GM21381 (cell line): ENCODE data around the gene PNPLA7.
"Not testable (repeated sequence)": the region's sequence is repeated elsewhere in the genome, so short reads cannot be mapped to it uniquely, and the experiment has no call there.

Experiments
- ATAC-seq: cut with Tn5 transposase; IDR thresholded peaks from one replicate; pipeline ENCODE4 v1.9.1; 2021; ENCODE audit warnings: mild to moderate bottlenecking, moderate library complexity; ENCODE audit not compliant: unreplicated experiment

PNPLA7 gene

GRCh38 chr9:137426018-137426681 is 124.1 kb downstream of the PNPLA7 start:
- no peak for ATAC-seq

DNA sequence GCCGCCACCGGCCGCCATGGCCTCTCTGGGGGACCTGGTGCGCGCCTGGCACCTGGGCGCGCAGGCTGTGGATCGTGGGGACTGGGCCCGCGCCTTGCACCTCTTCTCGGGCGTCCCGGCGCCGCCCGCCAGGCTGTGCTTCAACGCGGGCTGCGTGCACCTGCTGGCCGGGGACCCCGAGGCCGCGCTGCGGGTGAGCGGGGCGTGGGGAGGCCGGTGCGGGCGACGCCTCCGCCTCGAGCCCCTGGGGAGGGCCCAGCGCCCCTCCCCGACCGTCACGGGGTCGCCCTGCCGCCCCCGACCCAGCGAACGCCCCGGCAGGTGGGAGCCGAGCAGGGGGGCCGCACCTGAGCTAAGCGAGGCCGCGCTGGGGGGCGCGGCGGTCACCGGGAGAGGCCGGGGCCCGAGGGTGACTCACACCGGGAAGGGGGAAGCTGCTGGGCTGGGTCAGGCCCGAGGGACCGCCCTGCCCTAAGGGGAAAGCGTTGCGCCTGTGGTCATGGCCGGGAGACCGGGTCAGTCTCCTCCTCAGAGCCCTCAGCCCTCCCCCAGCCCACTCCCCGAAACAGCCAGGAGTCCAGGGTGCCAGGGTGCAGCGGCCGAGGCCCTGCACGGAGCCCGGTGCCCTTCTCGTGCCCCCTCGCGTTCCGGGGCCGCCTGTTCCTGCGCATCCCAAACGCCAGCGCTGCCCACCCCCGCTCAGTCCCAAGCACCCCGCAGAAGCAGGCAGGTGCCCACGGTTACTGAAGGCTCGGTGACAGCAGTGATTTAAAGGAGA is 126.5 kb downstream of the PNPLA7 start:
- ATAC-seq = peak; percentile 29

GRCh38 chr9:137422604-137423513 is 127.3 kb downstream of the PNPLA7 start, which contains the start of the genes EXD3 and NOXA1:
Gene EXD3, minus strand, starts transcription at chr9:137423162. Its CDS starts 27,805 bp downstream, at chr9:137395357.
Gene NOXA1, plus strand, starts transcription at chr9:137423393. Its CDS starts 137 bp downstream, at chr9:137423530.
- ATAC-seq = peak; percentile 80

GRCh38 chr9:137421838-137422603 is 128.2 kb downstream of the PNPLA7 start:
- no peak for ATAC-seq

DNA sequence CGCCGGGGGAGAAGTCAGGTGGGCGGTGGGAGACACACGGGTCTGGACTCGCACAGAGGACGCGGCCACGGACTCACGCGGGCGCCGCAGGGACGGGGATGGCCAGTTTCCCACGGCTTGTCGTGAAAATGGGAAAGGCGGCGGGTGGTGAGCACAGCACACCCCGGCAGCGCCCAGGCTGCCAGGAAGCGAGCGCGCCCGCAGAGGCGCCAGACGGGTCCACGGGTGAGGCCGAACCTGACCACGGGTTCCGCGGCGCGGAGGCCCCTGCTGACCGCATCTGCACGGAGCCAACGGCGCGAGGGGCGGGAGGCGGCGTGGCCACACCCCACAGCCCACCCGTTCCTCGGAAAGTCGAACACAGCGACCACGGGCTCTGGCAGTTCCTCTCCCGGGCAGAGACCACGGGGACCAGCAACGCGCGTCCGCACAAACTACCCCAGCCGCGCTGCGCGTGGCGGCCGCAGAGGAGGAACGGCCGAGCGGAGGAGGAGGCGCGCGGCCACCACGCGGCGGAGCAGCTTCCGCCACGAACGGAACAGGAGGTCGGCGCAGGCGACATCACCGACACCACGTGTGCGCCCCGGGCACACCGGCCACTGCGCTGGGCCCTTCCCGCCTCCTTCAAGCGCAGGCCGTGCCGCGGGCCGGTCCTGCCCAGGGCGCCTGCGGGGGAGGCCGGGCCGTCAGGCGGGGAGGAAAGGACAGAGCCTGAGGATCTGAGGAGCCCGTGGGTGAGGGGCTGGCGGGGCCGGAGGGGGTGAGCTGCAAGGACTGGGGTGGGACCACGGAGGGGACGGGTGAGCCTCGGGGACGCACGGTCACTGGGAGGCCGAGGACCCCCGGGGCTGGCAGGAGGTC is 132.8 kb downstream of the PNPLA7 start:
- ATAC-seq = no peak

- no peak for ATAC-seq
Observed at GRCh38 chr9:137416563-137417151, 133.5 kb downstream of the PNPLA7 start.

DNA sequence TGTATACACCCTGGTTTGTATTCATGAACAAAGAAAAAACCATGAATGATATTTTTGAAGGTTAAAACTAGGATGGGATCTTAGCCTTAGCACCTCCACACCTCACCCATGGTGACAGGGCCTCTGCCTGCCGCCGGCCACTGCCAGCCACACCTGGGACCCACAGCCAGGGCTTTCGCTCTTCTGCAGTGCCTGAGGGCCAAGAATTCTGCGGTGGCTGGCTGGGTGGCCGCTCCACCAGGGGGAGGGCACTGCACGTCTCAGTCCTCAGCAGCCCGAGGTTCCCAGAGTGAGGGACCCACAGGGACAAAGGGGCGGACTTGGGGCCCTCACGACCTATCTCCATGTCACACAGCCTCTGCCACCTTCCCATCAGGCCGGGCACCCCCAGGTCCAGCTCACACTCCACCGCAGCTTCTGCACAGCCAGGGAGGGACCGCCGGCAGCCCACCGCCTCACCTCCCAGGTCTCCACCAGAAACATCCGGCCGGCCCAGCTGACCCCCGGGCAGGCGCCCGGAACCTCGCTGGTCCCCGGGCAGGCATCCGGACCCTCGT is 134.1 kb downstream of the PNPLA7 start:
- no peak for ATAC-seq

DNA sequence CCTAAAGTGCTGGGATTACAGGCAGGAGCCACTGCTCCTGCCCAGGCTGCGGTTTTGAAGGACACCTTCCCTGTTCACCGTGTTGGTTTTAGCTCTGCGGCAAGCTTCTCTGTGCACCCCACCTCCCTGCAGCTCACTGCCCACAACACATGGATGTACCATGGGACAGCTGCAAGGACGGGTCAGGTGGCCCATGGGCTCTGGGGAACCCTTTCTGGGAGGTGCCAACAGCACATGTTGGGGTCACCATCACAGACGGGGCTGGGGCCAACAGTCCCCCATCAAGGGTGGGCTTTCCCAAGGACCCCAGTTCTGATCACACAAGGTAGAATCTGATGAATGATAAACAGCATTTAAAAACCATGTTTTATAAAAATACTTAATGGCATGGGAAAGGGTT is 134.8 kb downstream of the PNPLA7 start:
- ATAC-seq = no peak

GRCh38 chr9:137412431-137412830 is 137.8 kb downstream of the PNPLA7 start:
- ATAC-seq = no peak

- no peak for ATAC-seq
Observed at GRCh38 chr9:137411645-137412380, 138.4 kb downstream of the PNPLA7 start.

- no peak for ATAC-seq
Observed at GRCh38 chr9:137411260-137411644, 138.9 kb downstream of the PNPLA7 start.

GRCh38 chr9:137410891-137411249 is 139.3 kb downstream of the PNPLA7 start:
- no peak for ATAC-seq

DNA sequence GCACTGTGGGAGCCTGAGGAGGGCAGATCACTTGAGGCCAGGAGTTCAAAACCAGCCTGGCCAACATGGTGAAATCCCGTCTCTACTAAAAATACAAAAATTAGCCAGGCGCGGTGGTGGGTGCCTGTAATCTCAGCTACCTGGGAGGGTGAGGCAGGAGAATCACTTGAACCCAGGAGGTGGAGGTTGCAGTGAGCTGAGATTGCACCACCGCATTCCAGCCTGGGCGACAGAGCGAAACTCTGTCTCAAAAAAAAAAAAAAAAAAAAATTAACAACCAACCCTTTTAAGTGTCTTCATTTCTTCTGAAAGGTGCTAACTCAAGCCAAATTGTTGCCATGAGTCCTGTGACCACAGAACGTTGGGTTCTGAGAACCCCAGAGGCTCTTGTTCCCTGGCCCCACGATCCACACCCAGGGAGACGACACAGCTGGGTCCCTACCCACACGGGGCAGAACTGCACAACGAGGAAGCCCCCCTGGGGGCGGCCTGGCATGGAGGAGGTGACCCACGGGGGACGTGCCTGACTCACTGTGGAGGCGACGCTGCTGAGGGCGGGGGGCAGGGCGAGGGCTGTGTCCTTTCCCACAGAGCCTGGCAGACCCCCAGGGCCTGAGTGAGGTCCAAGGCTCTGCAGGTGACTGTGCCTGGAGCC is 139.8 kb downstream of the PNPLA7 start:
- ATAC-seq = not testable (repeated sequence)
